Activated CD4-positive, alpha-beta T cell treated with anti-CD3 and anti-CD28 coated beads, Interleukin-2, amount 50 U/mL, for 1 hour (primary cell): ENCODE results near the gene AMPH.

ENCODE experiments used
- DNase-seq: peaks from one replicate; pipeline ENCODE4 v3.0.0-alpha.2; 2020

The AMPH gene

GRCh38 chr7:38630720-38631673, at the start of gene AMPH:
Gene AMPH, minus strand, starts transcription at chr7:38631373. Its CDS starts 22 bp downstream, at chr7:38631351.
- DNase-seq = no peak

GRCh38 chr7:38679419-38679818, 48.2 kb upstream of the AMPH start:
- DNase-seq = no peak

- no peak for DNase-seq
These were observed 47.5 kb upstream of the AMPH start for GRCh38 chr7:38678698-38679054.

GRCh38 chr7:38677981-38678697, 47.0 kb upstream of the AMPH start:
- no peak for DNase-seq

- DNase-seq = no peak
These were observed 44.4 kb upstream of the AMPH start for GRCh38 chr7:38675494-38676106.

GRCh38 chr7:38674513-38674912, 43.3 kb upstream of the AMPH start:
- no peak for DNase-seq

- no peak for DNase-seq
These were observed 42.6 kb upstream of the AMPH start for GRCh38 chr7:38673795-38674194.

GRCh38 chr7:38671911-38672905, 41.0 kb upstream of the AMPH start:
- DNase-seq = no peak

GRCh38 chr7:38669965-38670520, 38.9 kb upstream of the AMPH start:
- DNase-seq = no peak

- DNase-seq = no peak
These were observed 33.8 kb upstream of the AMPH start for GRCh38 chr7:38664972-38665371.

- DNase-seq = peak; percentile 13
These were observed 29.4 kb upstream of the AMPH start for GRCh38 chr7:38660427-38661099.

GRCh38 chr7:38659931-38660330, 28.8 kb upstream of the AMPH start:
- no peak for DNase-seq

- no peak for DNase-seq
These were observed 27.7 kb upstream of the AMPH start for GRCh38 chr7:38658921-38659320.

- DNase-seq = no peak
These were observed 25.8 kb upstream of the AMPH start for GRCh38 chr7:38656968-38657367.

- no peak for DNase-seq
These were observed 24.9 kb upstream of the AMPH start for GRCh38 chr7:38655833-38656774.

- no peak for DNase-seq
These were observed 6.8 kb upstream of the AMPH start for GRCh38 chr7:38637957-38638356.

GRCh38 chr7:38632411-38632810, 1.2 kb upstream of the AMPH start:
- no peak for DNase-seq

GRCh38 chr7:38629651-38630510, 1.3 kb downstream of the AMPH start:
- DNase-seq = no peak
